HG03442 (cell line): ENCODE results near the gene DYNC2H1.

Experiments
- ATAC-seq: cut with Tn5 transposase; IDR thresholded peaks from one replicate; pipeline ENCODE4 v1.9.1; 2021; ENCODE audit warnings: mild to moderate bottlenecking, moderate library complexity; ENCODE audit not compliant: unreplicated experiment

Gene DYNC2H1

DNA sequence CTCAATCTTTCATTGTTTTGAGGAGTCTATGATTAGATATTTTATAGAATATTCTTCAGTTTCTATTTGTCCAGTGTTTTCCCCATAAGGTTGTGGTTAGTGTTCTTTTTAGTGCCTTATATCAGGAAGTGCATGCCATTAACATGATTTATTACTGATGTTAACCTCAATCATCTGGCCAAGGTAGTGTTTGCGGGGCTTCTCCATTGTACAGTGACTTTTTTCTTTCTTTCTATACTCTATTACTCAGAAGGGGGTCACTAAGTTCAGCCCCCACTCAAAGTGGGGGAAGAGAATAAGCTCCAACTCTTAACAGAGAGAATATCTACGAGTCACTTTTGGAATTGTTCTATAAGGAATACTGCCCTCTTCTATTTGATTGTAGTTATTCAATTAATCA lies 415.8 kb downstream of the DYNC2H1 start:
- no peak for ATAC-seq

DNA sequence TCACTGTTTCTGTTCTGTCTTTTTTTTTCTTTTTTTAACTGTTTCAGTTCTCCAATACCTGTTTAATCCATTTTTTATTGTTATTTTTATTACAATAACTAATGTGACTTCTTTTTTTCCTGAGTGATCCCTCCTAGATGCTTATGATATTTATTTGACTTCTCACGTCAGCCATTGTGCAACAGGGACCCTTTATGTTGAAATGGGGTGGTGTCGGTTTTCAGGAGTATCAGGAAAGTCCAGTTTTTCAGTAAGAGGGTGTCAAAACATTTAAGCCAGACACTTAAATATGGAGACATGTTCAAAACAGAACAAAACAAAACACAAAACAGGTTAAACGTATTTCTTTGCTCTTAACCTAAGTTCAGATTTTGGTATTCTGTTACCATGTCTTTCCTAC lies 418.8 kb downstream of the DYNC2H1 start:
- no peak for ATAC-seq

DNA sequence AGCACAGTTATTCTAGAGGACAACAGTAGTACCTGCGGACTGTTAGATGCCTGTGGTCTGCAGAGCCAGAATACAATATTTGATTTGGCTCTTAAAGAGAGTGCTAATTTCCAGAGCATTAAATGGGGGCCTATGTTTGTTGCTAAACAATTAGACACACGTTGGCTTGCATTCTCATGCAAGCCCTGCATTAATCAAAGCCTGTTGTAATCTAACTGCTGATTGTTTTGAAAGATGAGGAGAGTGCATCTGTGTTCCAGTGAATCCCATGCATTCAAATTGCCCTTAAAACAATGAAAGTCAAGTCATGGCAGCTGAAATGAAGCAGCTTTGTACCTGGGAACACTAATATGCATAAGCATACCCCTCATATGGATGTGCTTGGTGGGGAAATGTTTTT lies 419.4 kb downstream of the DYNC2H1 start:
- no peak for ATAC-seq

DNA sequence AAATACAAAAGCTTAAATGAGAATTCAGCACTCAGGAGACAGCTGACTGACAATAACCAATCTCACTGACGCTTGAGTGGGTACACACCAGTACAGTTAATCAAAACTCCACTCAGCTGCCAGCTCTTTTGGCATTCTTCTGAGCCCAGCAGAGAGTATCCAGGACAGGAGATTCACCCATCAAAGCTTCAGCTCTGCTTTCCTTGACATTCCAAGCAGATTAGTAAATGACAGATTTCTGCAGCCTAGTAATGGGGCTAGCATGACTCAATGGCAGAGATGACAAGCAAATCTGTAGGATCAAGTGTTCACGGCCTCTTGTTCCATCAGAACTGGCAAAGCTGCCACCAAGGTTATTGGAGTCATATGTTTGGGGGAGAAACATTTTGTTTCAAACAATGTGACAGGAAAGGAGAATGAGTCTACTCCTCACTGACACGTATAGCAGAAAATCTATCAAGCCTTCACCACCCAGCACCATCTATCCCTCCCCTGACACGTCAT lies 420.0 kb downstream of the DYNC2H1 start:
- no peak for ATAC-seq
